HFFc6 (cell line): Measurements from ENCODE around the gene CNTLN. TPM values are rescaled to one million over a fixed set of nuclear protein-coding genes. Genes with fewer than 3 reads are reported as not detected.

Source experiments
- DNase-seq: peaks from one replicate; pipeline ENCODE4 v3.0.0-alpha.2; 2018
- H3K27ac Mint-ChIP-seq: 2 replicates; pipeline ENCODE4 v1.8.0; 2020; ENCODE audit warnings: mild to moderate bottlenecking, mixed read lengths
- H3K27me3 Mint-ChIP-seq: 2 replicates; pipeline ENCODE4 v1.8.0; 2021; ENCODE audit warnings: mild to moderate bottlenecking, moderate library complexity, mixed read lengths; ENCODE audit not compliant: insufficient read depth
- H3K36me3 Mint-ChIP-seq: 2 replicates; pipeline ENCODE4 v1.8.0; 2021; ENCODE audit warnings: low read depth, mixed read lengths
- H3K4me1 Mint-ChIP-seq: 2 replicates; pipeline ENCODE4 v1.8.0; 2020; ENCODE audit warnings: low read depth, mixed read lengths
- H3K4me3 Mint-ChIP-seq: 2 replicates; pipeline ENCODE4 v1.8.0; 2020; ENCODE audit warnings: mild to moderate bottlenecking, moderate library complexity, mixed read lengths
- H3K9me3 Mint-ChIP-seq: 2 replicates; pipeline ENCODE4 v1.8.0; 2020; ENCODE audit warnings: mild to moderate bottlenecking, mixed read lengths
- total RNA-seq, 6 experiments: library from RNA; stranded (reverse); fragmentation: NEBNext Ultra II Directional; extraction: Animal tissue kit (Norgen Biotek cat#: 25700); gene quantifications; 2 replicates in 1 of 6; 3 replicates in 5 of 6; pipeline ENCODE4 v1.2.3, GENCODE V29; 2021
- TF ChIP-seq, protein P1 (sequence below): fragments of 200-600 bp; sonication (generic); IDR thresholded peaks from 2 replicates; pipeline ENCODE4 v1.5.0; 2021; ENCODE audit warnings: antibody characterized with exemption, mild to moderate bottlenecking

CNTLN gene
- total RNA-seq, 6 experiments from 2014 or later = 4.9 to 9.0 (median 8.6) TPM

- no peak overlapping the region for H3K27ac Mint-ChIP-seq
- H3K27me3 Mint-ChIP-seq = no peaks in the 10 kb centered on the region
- no peaks in the 10 kb centered on the region for H3K4me1 Mint-ChIP-seq
- H3K9me3 Mint-ChIP-seq = no peaks in the 10 kb centered on the region
- H3K4me3 Mint-ChIP-seq = no peak overlapping the region
- H3K36me3 Mint-ChIP-seq = no peaks in the 10 kb centered on the region
- no peak for DNase-seq
- TF ChIP-seq, protein P1, sequence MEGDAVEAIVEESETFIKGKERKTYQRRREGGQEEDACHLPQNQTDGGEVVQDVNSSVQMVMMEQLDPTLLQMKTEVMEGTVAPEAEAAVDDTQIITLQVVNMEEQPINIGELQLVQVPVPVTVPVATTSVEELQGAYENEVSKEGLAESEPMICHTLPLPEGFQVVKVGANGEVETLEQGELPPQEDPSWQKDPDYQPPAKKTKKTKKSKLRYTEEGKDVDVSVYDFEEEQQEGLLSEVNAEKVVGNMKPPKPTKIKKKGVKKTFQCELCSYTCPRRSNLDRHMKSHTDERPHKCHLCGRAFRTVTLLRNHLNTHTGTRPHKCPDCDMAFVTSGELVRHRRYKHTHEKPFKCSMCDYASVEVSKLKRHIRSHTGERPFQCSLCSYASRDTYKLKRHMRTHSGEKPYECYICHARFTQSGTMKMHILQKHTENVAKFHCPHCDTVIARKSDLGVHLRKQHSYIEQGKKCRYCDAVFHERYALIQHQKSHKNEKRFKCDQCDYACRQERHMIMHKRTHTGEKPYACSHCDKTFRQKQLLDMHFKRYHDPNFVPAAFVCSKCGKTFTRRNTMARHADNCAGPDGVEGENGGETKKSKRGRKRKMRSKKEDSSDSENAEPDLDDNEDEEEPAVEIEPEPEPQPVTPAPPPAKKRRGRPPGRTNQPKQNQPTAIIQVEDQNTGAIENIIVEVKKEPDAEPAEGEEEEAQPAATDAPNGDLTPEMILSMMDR = no peak
These were observed 351.6 kb downstream of the CNTLN start for GRCh38 chr9:17486396-17486795.

DNA sequence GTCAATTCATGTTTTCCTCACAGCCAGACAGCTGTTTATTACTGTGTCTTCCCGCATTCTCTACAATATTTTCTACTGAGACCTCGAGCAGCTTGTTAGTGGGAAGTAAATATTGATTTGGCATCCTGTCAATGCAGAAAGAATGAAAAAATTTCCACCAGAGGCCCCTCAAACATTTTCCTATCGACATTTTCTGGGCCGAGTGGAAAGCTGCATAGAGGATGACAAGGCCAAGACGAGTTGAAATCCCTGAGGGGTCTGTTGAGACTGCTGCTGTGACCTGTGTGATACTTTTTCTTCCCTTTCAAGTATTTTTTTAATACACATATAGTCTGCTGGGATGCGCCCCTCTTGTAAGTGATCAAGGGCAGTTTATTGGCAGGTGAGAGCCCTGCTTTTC is 352.6 kb downstream of the CNTLN start:
- Mint-ChIP-seq H3K27me3 (no peaks in the 10 kb centered on the region), H3K9me3 (no peaks in the 10 kb centered on the region), H3K4me1 (no peaks in the 10 kb centered on the region), H3K4me3 (no peak overlapping the region), H3K27ac (no peak overlapping the region), H3K36me3 (no peaks in the 10 kb centered on the region)
- DNase-seq = no peak
- TF ChIP-seq, protein P1 = no peak

DNA sequence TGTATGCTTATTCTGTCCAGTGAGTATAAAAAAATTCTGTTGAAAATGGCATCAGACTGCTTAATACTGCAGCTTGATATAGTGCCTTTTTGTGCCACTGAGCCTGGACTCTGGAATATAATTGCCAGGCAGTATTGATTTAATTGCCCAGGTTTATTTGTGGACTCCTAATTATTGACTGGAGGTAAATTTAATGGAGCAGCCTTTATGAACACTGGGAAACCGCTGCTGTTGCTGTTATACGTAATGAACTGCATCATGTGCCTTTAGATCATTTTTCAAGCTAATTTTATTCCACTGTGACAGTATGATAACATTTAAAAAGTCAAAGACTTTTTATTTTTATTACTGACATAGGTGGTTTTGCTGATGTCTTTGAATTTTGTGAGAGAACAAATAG is 353.8 kb downstream of the CNTLN start:
- Mint-ChIP-seq H3K9me3 (no peaks in the 10 kb centered on the region), H3K4me3 (no peak overlapping the region), H3K27ac (no peak overlapping the region), H3K27me3 (no peaks in the 10 kb centered on the region), H3K36me3 (no peaks in the 10 kb centered on the region), H3K4me1 (no peaks in the 10 kb centered on the region)
- TF ChIP-seq, protein P1 = no peak
- no peak for DNase-seq

DNA sequence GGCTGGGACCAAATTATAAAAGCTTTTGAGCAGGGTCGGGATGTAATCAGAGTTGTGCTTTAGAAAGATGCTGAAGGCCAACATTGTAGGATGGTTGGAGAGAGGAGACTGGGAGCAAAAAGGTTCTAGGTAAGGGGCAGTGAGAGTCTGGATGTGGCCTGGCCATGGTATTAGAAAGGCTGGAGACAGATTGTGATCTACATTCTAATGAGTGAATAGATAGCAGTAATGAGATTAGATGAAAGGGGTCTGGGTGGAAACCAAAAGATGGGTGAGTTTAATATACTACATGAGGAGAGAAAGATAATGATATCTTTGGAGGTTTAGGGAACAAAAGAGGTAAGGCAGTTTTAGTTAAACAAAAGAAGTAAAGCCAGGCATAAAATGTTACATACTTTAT is 355.3 kb downstream of the CNTLN start:
- no peaks in the 10 kb centered on the region for H3K9me3 Mint-ChIP-seq
- H3K27me3 Mint-ChIP-seq = no peaks in the 10 kb centered on the region
- no peak overlapping the region for H3K27ac Mint-ChIP-seq
- H3K36me3 Mint-ChIP-seq = no peaks in the 10 kb centered on the region
- no peak overlapping the region for H3K4me3 Mint-ChIP-seq
- TF ChIP-seq, protein P1 = no peak
- H3K4me1 Mint-ChIP-seq = no peaks in the 10 kb centered on the region
- no peak for DNase-seq

- no peak overlapping the region for H3K27ac Mint-ChIP-seq
- H3K4me3 Mint-ChIP-seq = no peak overlapping the region
- H3K4me1 Mint-ChIP-seq = no peaks in the 10 kb centered on the region
- TF ChIP-seq, protein P1 = no peak
- H3K27me3 Mint-ChIP-seq = no peaks in the 10 kb centered on the region
- H3K9me3 Mint-ChIP-seq = no peaks in the 10 kb centered on the region
- no peaks in the 10 kb centered on the region for H3K36me3 Mint-ChIP-seq
- DNase-seq = no peak
These were observed 356.9 kb downstream of the CNTLN start for GRCh38 chr9:17491780-17492179.

- H3K27ac Mint-ChIP-seq = no peak overlapping the region
- H3K4me1 Mint-ChIP-seq = no peaks in the 10 kb centered on the region
- no peaks in the 10 kb centered on the region for H3K27me3 Mint-ChIP-seq
- H3K4me3 Mint-ChIP-seq = no peak overlapping the region
- H3K9me3 Mint-ChIP-seq = no peaks in the 10 kb centered on the region
- TF ChIP-seq, protein P1 = no peak
- H3K36me3 Mint-ChIP-seq = peaks cover 3% of the 10 kb centered on the region; the same call in 1 of the 2 replicates
- no peak for DNase-seq
These were observed 368.4 kb downstream of the CNTLN start for GRCh38 chr9:17503196-17503595.
